GM12872 (cell line): ENCODE results near the gene DNAH14.

Experiments
- CTCF ChIP-seq: IDR thresholded peaks from 3 replicates; pipeline ENCODE4 v1.5.1; 2011; ENCODE audit warnings: low read depth, mild to moderate bottlenecking, low read length, moderate library complexity; ENCODE audit not compliant: insufficient read depth

The DNAH14 gene

GRCh38 chr1:224929335-224930237 lies at the start of gene DNAH14:
TSS of gene DNAH14 (plus strand) at chr1:224929675. CDS start at chr1:224952703, 23,028 bp downstream.
- TF ChIP-seq CTCF: no peak

DNA sequence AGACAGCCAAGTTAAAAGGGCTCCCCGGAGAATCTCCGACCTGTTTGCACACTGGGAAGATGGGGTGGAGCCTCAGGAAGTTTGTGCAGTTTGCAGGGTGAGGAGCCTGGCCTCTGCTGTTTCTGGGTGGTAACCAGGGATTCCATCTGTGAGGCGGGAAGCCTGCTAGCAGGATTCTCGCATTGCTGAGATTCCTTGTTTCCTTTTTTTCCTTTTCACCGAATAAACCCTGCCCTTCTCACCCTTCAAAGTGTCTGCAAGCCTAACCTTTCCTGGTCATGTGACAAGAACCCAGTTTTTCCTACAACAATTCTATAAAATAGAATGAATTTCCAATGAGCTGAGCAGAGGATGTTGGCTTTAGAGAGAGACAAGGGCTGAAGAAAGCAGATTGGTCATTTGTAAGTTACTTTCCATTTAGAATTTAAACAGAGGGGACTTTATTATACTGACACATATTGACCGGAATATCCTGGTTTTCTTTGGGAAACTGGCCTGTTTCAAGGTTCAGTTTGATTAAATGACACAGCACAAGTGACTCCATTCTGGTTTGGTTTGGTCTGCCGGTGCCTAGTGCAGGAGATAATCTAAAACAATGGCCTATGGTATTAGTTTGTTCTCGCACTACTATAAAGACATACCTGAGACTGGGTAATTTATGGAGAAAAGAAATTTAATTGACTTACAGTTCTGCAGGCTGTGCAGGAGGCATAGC lies 48.7 kb upstream of the DNAH14 start:
- TF ChIP-seq CTCF: no peak

DNA sequence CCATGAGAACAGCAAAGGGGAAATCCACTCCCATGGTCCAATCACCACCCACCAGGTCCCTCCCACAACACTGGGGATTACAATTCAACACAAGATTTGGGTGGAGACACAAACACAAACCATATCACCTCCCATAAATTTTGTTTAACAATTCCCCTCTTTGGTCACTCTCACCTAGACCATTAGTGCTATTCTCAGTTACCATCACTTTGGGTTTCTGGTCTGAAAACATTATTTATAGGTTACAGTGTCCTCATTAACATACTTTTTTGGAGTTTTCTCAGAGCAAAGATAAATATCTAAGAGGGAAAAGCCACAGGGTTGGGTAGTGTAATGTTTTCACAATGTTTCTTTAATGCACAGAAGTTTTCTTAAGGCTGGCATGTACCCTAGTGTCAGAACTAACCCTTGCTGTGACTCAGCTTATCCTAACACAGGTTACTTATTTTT lies 47.7 kb upstream of the DNAH14 start:
- TF ChIP-seq CTCF: no peak

DNA sequence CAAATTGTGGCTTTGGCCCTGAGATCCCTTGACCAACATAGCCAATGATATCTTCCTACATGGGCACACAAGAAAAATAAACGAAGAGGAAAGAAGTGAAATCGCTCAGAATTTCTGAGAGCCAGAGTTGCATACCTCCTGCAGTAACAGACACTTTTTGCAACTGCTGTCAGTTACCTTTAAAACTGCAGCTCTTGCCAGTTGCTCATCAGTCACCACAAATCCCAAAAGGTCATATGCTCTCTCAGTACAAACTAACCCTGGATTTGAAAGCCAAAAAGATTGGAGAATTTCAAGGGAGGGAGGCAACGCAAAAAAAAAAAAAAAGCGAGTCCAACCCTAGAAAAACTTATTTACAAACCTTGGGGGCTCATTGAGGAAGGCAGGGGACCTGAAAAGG lies 47.2 kb upstream of the DNAH14 start:
- no peak for TF ChIP-seq CTCF

DNA sequence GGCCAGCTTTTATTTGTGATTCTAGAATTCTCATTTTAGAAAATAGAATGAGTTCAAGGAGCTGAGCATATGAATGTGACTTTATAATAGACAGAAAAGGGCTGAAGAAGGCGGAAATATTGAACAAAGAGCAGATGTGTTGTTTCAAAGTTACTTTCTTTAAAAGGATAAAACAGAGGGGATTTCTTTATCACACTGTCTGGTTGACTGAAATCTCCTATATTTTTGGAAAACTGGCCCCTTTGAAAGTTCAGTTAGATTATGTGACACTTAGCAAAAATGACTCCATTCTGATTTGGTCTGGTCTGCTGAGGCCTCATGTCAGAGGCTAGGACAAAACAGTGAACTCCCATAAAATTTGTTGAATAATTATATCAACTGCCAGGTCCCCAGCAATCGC lies 46.4 kb upstream of the DNAH14 start:
- TF ChIP-seq CTCF: no peak

DNA sequence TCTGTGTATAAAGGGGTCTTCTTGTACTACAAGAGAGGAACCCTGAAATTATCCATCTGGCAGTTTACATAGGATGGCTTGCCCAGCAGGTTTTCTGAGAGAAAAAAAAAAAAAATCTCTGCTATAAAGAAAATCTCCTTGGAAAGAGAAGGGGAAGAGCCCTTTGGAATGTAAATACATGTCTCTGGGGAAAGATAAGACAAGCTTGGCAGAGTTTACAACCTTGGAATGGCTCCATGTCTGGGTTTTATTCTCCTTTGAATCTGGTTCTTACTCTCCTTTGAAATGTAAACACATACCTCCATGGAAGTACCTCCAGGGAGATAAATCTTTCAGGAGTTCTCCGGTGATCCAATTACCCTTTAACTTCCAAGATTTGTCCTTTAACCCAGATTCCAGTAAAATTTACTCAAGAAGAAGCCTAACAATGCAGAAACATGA lies 45.1 kb upstream of the DNAH14 start:
- no peak for TF ChIP-seq CTCF

DNA sequence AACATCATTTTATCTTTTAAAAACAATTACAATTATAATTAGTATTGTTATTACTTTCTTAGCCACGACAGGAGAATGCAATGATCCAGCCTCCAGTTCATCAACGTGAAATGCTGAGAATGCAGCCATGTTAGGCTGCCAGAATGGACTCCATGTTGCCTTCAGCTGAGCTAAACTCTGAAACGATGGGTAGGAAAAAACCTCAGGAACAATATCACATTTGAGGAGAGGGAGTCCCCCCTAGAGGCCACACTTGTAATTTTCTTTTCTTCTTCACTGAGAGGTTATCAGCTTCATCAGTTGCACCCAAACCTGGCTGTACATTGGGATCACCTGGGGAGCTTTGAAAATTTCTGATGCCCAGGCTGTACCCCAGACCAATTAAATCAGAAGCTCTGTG lies 34.6 kb upstream of the DNAH14 start:
- peak; percentile 46; the same call in 2 of the 3 replicates for TF ChIP-seq CTCF
